ENCODE measurements around the gene ALAD.

DNA sequence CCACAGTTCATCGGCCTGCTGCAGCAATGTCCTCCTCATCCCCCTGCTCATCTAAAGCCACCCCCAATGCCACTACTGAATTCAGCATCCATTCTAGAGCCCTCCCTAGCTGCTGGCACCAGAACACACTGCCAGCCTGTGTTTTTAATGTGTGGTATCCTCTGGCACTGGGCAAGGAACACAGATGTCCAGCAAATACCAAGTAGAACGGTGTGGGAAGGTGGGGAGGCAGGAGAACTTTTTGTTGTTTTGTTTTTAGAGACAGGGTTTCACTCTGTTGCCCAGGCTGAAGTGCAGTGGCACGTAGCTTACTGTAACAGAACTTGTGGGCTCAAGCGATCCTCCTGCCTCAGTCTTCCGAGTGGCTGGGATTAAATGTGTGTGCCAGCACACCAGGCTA, 29.0 kb downstream of the ALAD start:
- TF ChIP-seq EZH2phosphoT487 (IDR thresholded peaks at IDR 0.05; ENCODE audit: low read length) (no peak), CTCF (IDR thresholded peaks at IDR 0.05; ENCODE audit: low read length) (no peak)

Data from MM.1S (cell line).